Measurements from ENCODE around the gene TIMP1.

GRCh38 chrX:47608130-47608810 lies 26.0 kb downstream of the TIMP1 start:
- TF ChIP-seq CTCF (IDR thresholded peaks at IDR 0.05; ENCODE audit: poor library complexity) (no peak), EZH2 (IDR thresholded peaks at IDR 0.05; ENCODE audit: borderline replicate concordance) (no peak)

Data from hepatocyte (in vitro differentiated cells).